Limb (tissue), 2 donors: Measurements from ENCODE around the gene IL13RA2.

Experiments
- DNase-seq, 2 donors: peaks; one replicate each; pipeline ENCODE4 v3.0.0-alpha.2; 2016; ENCODE audit errors: extremely low spot score in 2 of 2

IL13RA2 gene

DNA sequence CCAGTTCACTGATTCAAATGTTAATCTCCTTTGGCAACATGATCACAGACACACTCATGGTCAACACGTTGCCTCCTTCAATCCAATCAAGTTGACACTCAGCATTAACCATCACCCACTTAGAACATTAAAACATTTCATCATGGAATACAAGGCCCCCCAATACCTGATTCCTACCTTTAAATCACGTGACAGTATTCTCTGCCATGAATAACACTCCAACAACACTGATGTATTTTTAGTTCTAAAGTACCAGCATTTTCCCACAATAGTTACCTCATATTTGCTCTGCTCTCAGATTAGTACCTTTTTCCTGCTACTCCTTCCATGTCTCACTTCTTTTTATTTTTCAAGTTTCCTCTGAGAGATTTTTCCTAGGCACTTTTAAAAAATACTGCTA, 19.6 kb downstream of the IL13RA2 start:
- DNase-seq = no peak

DNA sequence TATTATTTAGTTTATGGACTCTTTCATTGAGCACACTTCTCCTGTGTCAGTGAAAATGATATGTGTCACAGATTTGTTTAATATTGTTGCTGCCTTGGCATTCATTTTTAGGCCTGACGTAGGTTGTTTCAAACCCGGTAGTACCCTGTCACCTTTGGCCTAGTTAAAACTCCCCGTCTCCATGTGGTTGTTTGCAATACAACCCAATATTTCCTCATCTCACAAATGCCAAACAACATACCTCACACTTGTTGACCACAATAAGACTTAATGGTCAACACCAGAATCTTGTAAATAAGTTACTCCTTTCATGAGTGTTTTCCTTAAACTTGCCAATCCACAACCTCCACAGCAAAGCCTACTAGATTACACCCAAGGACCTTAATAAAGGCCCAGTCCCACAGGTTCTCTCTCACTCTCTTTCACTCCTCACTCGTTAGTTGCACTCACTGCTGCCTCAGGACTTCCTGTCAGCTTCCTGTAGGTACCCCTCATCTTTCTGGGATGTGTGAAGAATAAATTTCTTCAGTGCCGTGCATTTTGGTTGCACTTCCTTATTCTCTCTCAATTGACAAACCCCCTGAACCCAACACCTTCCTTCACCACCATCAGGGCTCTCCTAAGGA, 31.3 kb downstream of the IL13RA2 start:
- no peak for DNase-seq

DNA sequence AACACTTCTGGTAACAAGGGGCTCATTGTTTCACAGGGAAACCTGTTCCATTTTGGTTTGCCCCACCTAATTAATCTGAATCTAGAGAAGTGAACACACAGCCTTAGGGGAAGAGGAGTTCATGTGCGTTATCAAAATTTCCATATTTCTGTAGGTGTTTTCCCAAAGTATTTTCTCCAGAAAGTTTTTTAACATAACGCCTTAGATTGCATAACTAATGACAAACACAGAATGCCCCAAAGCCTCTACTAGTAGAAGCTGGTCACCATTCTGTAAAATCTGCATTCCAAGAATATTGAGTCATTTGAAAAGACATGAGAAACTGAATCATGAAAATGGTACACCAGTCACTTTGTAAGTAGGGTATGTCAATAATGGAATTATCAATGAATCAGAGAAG, 41.1 kb downstream of the IL13RA2 start:
- DNase-seq = no peak

- DNase-seq = no peak
Measured at GRCh38 chrX:114973013-114973412, 44.4 kb downstream of the IL13RA2 start.

DNA sequence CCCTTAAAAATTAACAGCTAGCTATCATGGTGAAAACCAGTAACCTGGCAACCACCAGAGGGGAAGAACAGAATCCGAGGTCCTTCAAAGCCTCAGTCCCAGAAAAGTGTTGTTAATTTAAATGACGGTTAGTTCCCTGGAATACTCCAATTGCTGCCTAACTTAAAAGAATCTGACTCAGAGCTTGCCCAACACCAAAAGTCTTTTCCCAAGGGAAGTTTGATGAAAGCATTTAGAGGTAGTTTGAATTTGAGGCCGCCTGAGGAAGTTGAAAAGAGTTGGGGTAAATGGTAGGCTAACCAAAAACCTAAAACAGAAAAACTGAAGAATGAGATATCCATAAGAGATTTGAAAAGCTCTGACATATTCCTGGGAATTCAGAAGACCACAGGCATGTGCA, 46.6 kb downstream of the IL13RA2 start:
- no peak for DNase-seq

- DNase-seq = no peak
Measured at GRCh38 chrX:114964374-114964773, 53.0 kb downstream of the IL13RA2 start.

- DNase-seq = no peak
Measured at GRCh38 chrX:114962209-114962608, 55.2 kb downstream of the IL13RA2 start.

DNA sequence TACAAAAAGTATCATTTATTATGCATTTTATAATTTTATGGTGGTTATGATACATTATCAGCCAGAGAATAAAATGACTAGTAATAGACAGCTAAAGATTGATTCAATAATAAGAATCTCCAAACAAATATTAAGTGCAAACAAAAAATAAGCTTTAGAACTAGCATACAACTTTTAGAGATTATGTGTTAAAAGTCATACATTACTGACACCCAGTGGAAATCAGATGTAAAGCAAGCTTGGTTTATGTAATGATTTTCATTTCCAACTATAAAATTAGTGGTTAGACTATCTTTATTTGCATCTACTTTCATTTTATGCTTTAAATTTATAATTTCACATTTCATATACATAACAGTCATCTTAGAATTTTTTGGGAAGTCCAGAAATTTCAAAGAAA, 57.7 kb downstream of the IL13RA2 start:
- DNase-seq = peak in 1 of 2 donors; percentile 12
